A549 (cell line): ENCODE data around the gene PBX3. TPM values are rescaled to one million over a fixed set of nuclear protein-coding genes. Genes with fewer than 3 reads are reported as not detected.

ENCODE experiments used
- ATAC-seq, 2 experiments: fragments of 200-7000 bp in 1 of 2; fragments of >200 bp in 1 of 2; cut with Nextera tagmentation in 1 of 2; cut with Tn5 transposase in 1 of 2; 3 replicates each; pipeline versions ENCODE4 v1.8.0 to v1.9.1; 2018 to 2020; ENCODE audit warnings: mild to moderate bottlenecking in 1 of 2, moderate library complexity in 1 of 2
- CTCF ChIA-PET: fragments of 300-600 bp; sonication (Branson Sonifier 250); formaldehyde crosslinking; extraction: SDS; loops from one replicate; lab custom pipeline; 2021; ENCODE audit warnings: antibody characterized with exemption, inconsistent platforms; lab: Yijun Ruan, JAX
- POLR2A ChIA-PET: fragments of 350-600 bp; formaldehyde crosslinking; extraction: SDS; loops from one replicate; lab custom pipeline; 2021; ENCODE audit warnings: antibody characterized with exemption, inconsistent platforms; lab: Yijun Ruan, JAX
- DNase-seq, 2 experiments: peaks; one replicate each; pipeline versions ENCODE4 v3.0.0 to v3.0.0-alpha.2; 2011 to 2016; ENCODE audit warnings: low read depth in 1 of 2, low spot score in 1 of 2
- FAIRE-seq: peaks from 2 replicates; lab custom pipeline; 2011; peaks lifted over from hg19 to GRCh38; lab: Jason Lieb, UNC
- H3K27ac ChIP-seq, 2 experiments: fragments of >200 bp; sonication (Bioruptor Twin); formaldehyde crosslinking; 3 replicates each; pipeline ENCODE4 v1.5.1; 2016 to 2017
- H3K4me1 ChIP-seq: fragments of >200 bp; sonication (Bioruptor Twin); formaldehyde crosslinking; 3 replicates; pipeline ENCODE4 v1.6.1; 2016
- H3K4me2 ChIP-seq: fragments of >200 bp; sonication (Bioruptor Twin); formaldehyde crosslinking; 3 replicates; pipeline ENCODE4 v1.6.1; 2016
- H3K4me3 ChIP-seq: fragments of >200 bp; sonication (Bioruptor Twin); formaldehyde crosslinking; 3 replicates; pipeline ENCODE4 v1.5.1; 2016
- H3K9me3 ChIP-seq: fragments of >200 bp; sonication (Bioruptor Twin); formaldehyde crosslinking; 3 replicates; pipeline ENCODE4 v1.6.1; 2016
- BCL3 ChIP-seq: fragments of >200 bp; sonication (Bioruptor Twin); formaldehyde crosslinking; IDR thresholded peaks from 3 replicates; pipeline ENCODE4 v1.6.1; 2016
- CBX2 ChIP-seq: fragments of 200-600 bp; sonication (generic); IDR thresholded peaks from 2 replicates; pipeline ENCODE4 v1.6.1; 2016; ENCODE audit warnings: low read depth, mild to moderate bottlenecking, borderline replicate concordance
- CTCF ChIP-seq: fragments of >200 bp; sonication (Bioruptor Twin); formaldehyde crosslinking; IDR thresholded peaks from 3 replicates; pipeline ENCODE4 v1.5.1; 2016
- FOSL2 ChIP-seq, 2 experiments: fragments of 450-650 bp in 1 of 2; fragments of >200 bp in 1 of 2; sonication (Bioruptor Twin) in 1 of 2; formaldehyde crosslinking; IDR thresholded peaks; 2 replicates each; pipeline versions ENCODE4 v1.5.0 to v1.6.1; 2016 to 2020; ENCODE audit warnings: mild to moderate bottlenecking in 1 of 2, moderate library complexity in 1 of 2
- GATA3 ChIP-seq: IDR thresholded peaks from 2 replicates; pipeline ENCODE4 v1.6.1; 2012; ENCODE audit warnings: borderline replicate concordance
- HEYL ChIP-seq: fragments of 250-450 bp; sonication (Bioruptor Pico); IDR thresholded peaks from 2 replicates; pipeline ENCODE4 v1.8.0; 2021; ENCODE audit warnings: mild to moderate bottlenecking, moderate library complexity
- HOXB5 ChIP-seq: fragments of 250-450 bp; sonication (Bioruptor Pico); IDR thresholded peaks from 2 replicates; pipeline ENCODE4 v1.5.0; 2020; ENCODE audit warnings: mild to moderate bottlenecking, moderate library complexity
- JUNB ChIP-seq: fragments of >200 bp; sonication (Bioruptor Twin); formaldehyde crosslinking; IDR thresholded peaks from 2 replicates; pipeline ENCODE4 v1.6.1; 2016
- MAX ChIP-seq: IDR thresholded peaks from 2 replicates; pipeline ENCODE4 v1.6.1; 2012
- RFX5 ChIP-seq: fragments of 450-650 bp; IDR thresholded peaks from 2 replicates; pipeline ENCODE4 v1.7.1; 2014; ENCODE audit warnings: antibody characterized with exemption, mild to moderate bottlenecking, moderate library complexity
- RNF2 ChIP-seq: fragments of 200-600 bp; sonication (generic); IDR thresholded peaks from 2 replicates; pipeline ENCODE4 v1.6.1; 2016; ENCODE audit warnings: low read depth, mild to moderate bottlenecking, antibody characterized with exemption, moderate library complexity, borderline replicate concordance
- SREBF2 ChIP-seq: fragments of 450-650 bp; IDR thresholded peaks from 2 replicates; pipeline ENCODE4 v1.6.1; 2014; ENCODE audit warnings: mild to moderate bottlenecking, moderate library complexity
- TP53 ChIP-seq: fragments of 250-450 bp; sonication (Bioruptor Pico); IDR thresholded peaks from 2 replicates; pipeline ENCODE4 v1.5.0; 2021; ENCODE audit warnings: mild to moderate bottlenecking, moderate library complexity
- ZC3H11A ChIP-seq: fragments of 450-650 bp; IDR thresholded peaks from 2 replicates; pipeline ENCODE4 v1.6.1; 2014; ENCODE audit warnings: antibody characterized with exemption, mild to moderate bottlenecking
- ZSCAN20 ChIP-seq: fragments of 250-450 bp; sonication (Bioruptor Pico); IDR thresholded peaks from 2 replicates; pipeline ENCODE4 v1.8.0; 2022; ENCODE audit warnings: mild to moderate bottlenecking, moderate library complexity
- WGBS: methylation state at CpG from one replicate; pipeline ENCODE4 v1.1.6; 2017; ENCODE audit errors: missing lambda C conversion rate; 5-methylcytosine and 5-hydroxymethylcytosine counted together
- polyA plus RNA-seq, 4 experiments: library from polyadenylated mRNA; depleted of rRNA in 3 of 4; stranded (reverse); fragments of >200 nt; fragmentation: RNase III in 1 of 4; extraction: RNeasy Plus Mini Kit Qiagen cat#74134 plus additional on column Dnase treatment in 1 of 4; gene quantifications; 2 replicates in 3 of 4; 3 replicates in 1 of 4; pipeline ENCODE4 v1.2.3, GENCODE V29; 2011 to 2017

PBX3 gene
- polyA plus RNA-seq, 2 of the 4 experiments (the other 2 are of a cell fraction), result 10.7 to 23.5 TPM

GRCh38 chr9:125881042-125881441 lies 133.9 kb downstream of the PBX3 start:
- H3K4me1 ChIP-seq, result no peaks in the 10 kb centered on the region
- TF ChIP-seq HOXB5 (no peak), SREBF2 (no peak), MAX (no peak), TP53 (CRISPR knock-in tag) (no peak), RFX5 (no peak), JUNB (no peak), BCL3 (no peak), ZC3H11A (no peak), HEYL (CRISPR knock-in tag) (no peak), CTCF (no peak)
- ATAC-seq (no peak), DNase-seq (no peak), FAIRE-seq (no peak)
- no peak overlapping the region for H3K27ac ChIP-seq
- no peak overlapping the region for H3K4me3 ChIP-seq
- no peaks in the 10 kb centered on the region for H3K9me3 ChIP-seq
- ChIA-PET CTCF (interaction anchor here (1.3 kb wide), 1 partner anchor 322 kb away, joined by 3 read pairs; no protein-coding TSS in a partner anchor), POLR2A (no interaction called here)
- no peak overlapping the region for H3K4me2 ChIP-seq

GRCh38 chr9:125883565-125884217 lies 136.5 kb downstream of the PBX3 start:
- 80% methylated on average over 6 of the region's 6 CpGs for WGBS
- Histone ChIP-seq H3K4me1 (peaks cover 5% of the 10 kb centered on the region; the same call in 1 of the 3 replicates), H3K27ac (no peak overlapping the region), H3K4me2 (no peak overlapping the region), H3K4me3 (no peak overlapping the region)
- DNase-seq, result no peak
- FAIRE-seq, result no peak
- ATAC-seq, result no peak
- ChIA-PET POLR2A (no interaction called here), CTCF (interaction anchor here (0.6 to 1.5 kb wide), 2 partner anchors 9 to 12 kb away, joined by 3 read pairs; no protein-coding TSS in a partner anchor)
- TF ChIP-seq ZC3H11A, result no peak
- TF ChIP-seq BCL3, result no peak
- TF ChIP-seq, all 56 proteins: peak for 0
- H3K9me3 ChIP-seq, result no peaks in the 10 kb centered on the region

- TF ChIP-seq GATA3 (no peak), BCL3 (no peak), ZSCAN20 (CRISPR knock-in tag) (no peak), CBX2 (no peak), RNF2 (no peak), CTCF (no peak), FOSL2 (IDR thresholded peaks at IDR 0.05) (no peak), FOSL2 (CRISPR knock-in tag; IDR thresholded peaks at IDR 0.05) (no peak), SREBF2 (no peak)
- DNase-seq (no peak), ATAC-seq (no peak), FAIRE-seq (no peak)
- no peak overlapping the region for H3K4me3 ChIP-seq
- no peak overlapping the region for H3K27ac ChIP-seq
- H3K9me3 ChIP-seq, result no peaks in the 10 kb centered on the region
- POLR2A ChIA-PET, result no interaction called here
- peaks cover 5% of the 10 kb centered on the region; the same call in 2 of the 3 replicates for H3K4me1 ChIP-seq
- no peak overlapping the region for H3K4me2 ChIP-seq
- CTCF ChIA-PET, result interaction anchor here (0.6 to 1.5 kb wide), 2 partner anchors 9 to 13 kb away, joined by 3 read pairs; no protein-coding TSS in a partner anchor
Measured at GRCh38 chr9:125884218-125884595, 137.0 kb downstream of the PBX3 start.
